ENCODE measurements around the gene TSPO. TPM values are rescaled to one million over a fixed set of nuclear protein-coding genes. Genes with fewer than 3 reads are reported as not detected.

Gene TSPO
- total RNA-seq, 2 experiments from 2014 or later, result 43.8 to 45.6 TPM

DNA sequence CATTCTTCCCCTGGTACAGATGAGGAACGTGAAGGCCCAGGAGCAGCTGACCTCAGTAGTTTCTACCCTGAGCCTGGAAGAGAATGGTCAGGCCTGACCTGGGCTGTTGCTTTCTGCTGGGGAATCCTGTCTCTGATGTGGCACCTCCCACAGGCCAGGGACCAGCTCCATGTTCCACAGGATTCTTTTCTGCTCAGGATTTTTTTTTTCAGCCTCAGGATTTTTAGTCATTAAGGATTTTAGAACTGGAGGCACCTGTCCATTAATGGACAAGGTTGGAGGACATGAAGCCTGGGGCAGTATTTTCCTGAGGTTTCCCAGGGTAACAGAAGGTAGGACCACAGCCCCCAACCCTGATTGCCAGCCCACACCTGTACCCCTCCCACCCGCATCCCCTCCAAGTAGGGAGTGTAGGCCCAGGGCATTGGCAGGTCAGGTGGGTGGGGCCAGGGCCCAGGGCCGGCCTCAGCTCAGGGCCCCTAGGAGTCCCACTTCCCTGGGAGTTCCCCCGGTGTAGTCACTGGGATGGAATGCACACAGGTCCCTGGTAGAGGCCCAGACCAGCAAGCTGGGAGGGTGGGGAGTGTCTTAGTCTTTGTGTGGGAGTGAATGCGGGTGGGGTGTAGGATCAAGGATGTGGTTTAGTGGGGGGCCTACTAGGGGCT, 24.7 kb upstream of the TSPO start:
- POLR2A ChIA-PET, result no interaction called here
- intact Hi-C loops (cut with DNase I, micrococcal nuclease), result no loop called here

DNA sequence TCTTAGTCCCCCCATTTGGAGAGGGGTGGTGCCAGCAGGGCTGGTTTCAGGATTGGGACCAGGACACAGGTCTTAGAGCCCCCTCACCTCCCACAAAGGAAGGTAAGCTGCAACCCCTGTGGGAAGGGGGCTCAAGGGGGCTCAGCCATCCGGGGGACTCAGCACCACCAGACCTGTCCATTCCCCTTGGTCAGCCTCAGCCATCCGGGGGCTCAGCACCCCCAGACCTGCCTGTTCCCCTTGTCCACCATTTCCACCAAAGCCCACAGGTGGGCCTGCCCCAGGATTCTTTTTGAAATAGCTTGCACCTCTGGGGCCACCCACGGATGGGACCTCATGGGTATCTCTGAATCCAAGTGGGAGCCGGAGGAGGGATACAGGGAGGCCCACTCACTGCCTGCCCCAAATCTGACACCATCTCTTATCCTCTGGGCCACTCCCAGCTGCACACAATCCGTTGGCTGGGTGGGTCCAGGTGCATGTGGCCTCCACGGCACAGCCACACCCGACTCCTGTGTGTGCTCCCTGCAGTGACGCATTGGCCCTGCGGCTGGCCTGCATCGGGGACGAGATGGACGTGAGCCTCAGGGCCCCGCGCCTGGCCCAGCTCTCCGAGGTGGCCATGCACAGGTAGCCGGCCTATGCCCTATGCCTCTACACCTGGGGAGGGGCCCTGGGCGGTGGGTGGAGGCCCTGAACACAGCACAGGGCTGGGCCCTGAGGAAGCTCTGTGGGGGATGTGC, 24.0 kb upstream of the TSPO start:
- no peak for ATAC-seq (ENCODE audit: poor library complexity)
- Mint-ChIP-seq H3K27me3 (no peaks in the 10 kb centered on the region), H3K27ac (no peak overlapping the region), H3K9me3 (no peaks in the 10 kb centered on the region), H3K4me1 (ENCODE audit: low read depth) (peaks cover 4% of the 10 kb centered on the region), H3K4me3 (no peak overlapping the region), H3K36me3 (ENCODE audit: low read depth) (peaks cover 6% of the 10 kb centered on the region)
- ChIA-PET POLR2A (no interaction called here), CTCF (no interaction called here)
- DNase-seq, result no peak
- peaks cover 7% of the 10 kb centered on the region for H3K36me3 ChIP-seq (ENCODE audit: insufficient read depth, low read length)
- H3K4me1 ChIP-seq (ENCODE audit: insufficient read depth, low read length), result peaks cover 2% of the 10 kb centered on the region
- TF ChIP-seq, protein P1, sequence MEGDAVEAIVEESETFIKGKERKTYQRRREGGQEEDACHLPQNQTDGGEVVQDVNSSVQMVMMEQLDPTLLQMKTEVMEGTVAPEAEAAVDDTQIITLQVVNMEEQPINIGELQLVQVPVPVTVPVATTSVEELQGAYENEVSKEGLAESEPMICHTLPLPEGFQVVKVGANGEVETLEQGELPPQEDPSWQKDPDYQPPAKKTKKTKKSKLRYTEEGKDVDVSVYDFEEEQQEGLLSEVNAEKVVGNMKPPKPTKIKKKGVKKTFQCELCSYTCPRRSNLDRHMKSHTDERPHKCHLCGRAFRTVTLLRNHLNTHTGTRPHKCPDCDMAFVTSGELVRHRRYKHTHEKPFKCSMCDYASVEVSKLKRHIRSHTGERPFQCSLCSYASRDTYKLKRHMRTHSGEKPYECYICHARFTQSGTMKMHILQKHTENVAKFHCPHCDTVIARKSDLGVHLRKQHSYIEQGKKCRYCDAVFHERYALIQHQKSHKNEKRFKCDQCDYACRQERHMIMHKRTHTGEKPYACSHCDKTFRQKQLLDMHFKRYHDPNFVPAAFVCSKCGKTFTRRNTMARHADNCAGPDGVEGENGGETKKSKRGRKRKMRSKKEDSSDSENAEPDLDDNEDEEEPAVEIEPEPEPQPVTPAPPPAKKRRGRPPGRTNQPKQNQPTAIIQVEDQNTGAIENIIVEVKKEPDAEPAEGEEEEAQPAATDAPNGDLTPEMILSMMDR (IDR thresholded peaks at IDR 0.05), result no peak
- H3K4me3 ChIP-seq (ENCODE audit: low read length), result no peak overlapping the region
- H3K27ac ChIP-seq (ENCODE audit: low read depth in 1 of 2, low read length in 2 of 2), result no peak overlapping the region
- intact Hi-C loops (cut with DNase I, micrococcal nuclease), result no loop called here
- no peaks in the 10 kb centered on the region for H3K9me3 ChIP-seq (ENCODE audit: control insufficient read depth in 1 of 2, insufficient read depth in 1 of 2, low read length in 2 of 2)
- no peaks in the 10 kb centered on the region for H3K27me3 ChIP-seq (ENCODE audit: control insufficient read depth in 1 of 2, insufficient read depth in 2 of 2, low read length in 2 of 2)

More for the DNA sequence above, 24.7 kb upstream of the TSPO start:
- Mint-ChIP-seq H3K9me3 (no peaks in the 10 kb centered on the region), H3K27ac (no peak overlapping the region), H3K4me3 (no peak overlapping the region), H3K4me1 (ENCODE audit: low read depth) (peaks cover 4% of the 10 kb centered on the region), H3K27me3 (no peaks in the 10 kb centered on the region), H3K36me3 (ENCODE audit: low read depth) (no peaks in the 10 kb centered on the region)
- Histone ChIP-seq H3K4me1 (ENCODE audit: insufficient read depth, low read length) (peaks cover 2% of the 10 kb centered on the region), H3K9me3 (ENCODE audit: control insufficient read depth in 1 of 2, insufficient read depth in 1 of 2, low read length in 2 of 2) (no peaks in the 10 kb centered on the region), H3K27ac (ENCODE audit: low read depth in 1 of 2, low read length in 2 of 2) (no peak overlapping the region), H3K4me3 (ENCODE audit: low read length) (no peak overlapping the region), H3K36me3 (ENCODE audit: insufficient read depth, low read length) (peaks cover 3% of the 10 kb centered on the region), H3K27me3 (ENCODE audit: control insufficient read depth in 1 of 2, insufficient read depth in 2 of 2, low read length in 2 of 2) (no peaks in the 10 kb centered on the region)
- ATAC-seq (ENCODE audit: poor library complexity) (no peak), DNase-seq (no peak)
- TF ChIP-seq, protein P1 (IDR thresholded peaks at IDR 0.05), result no peak
- CTCF ChIA-PET, result no interaction called here

DNA sequence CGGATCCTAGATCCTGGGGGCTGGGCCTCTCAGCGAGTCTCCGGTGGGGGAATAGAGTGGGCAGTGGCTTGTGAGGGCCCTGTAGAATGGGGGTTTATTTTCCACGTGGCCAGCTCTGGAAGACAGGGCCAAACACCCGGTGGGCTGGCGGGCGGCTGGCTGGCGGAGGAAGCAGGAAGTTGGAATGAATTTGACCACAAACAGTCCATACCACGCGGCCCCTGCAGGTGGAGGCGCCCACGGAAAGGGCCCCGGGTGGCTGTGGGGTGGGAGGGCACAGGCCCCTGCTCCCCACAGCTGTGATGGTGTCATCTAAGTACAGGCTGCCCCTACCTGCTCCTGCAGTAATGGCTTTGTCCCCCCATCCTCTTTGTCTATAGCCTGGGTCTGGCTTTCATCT, 23.2 kb upstream of the TSPO start:
- POLR2A ChIA-PET, result no interaction called here
- Histone ChIP-seq H3K36me3 (ENCODE audit: insufficient read depth, low read length) (peaks cover 15% of the 10 kb centered on the region), H3K4me1 (ENCODE audit: insufficient read depth, low read length) (peaks cover 2% of the 10 kb centered on the region), H3K27ac (ENCODE audit: low read depth in 1 of 2, low read length in 2 of 2) (no peak overlapping the region), H3K27me3 (ENCODE audit: control insufficient read depth in 1 of 2, insufficient read depth in 2 of 2, low read length in 2 of 2) (no peaks in the 10 kb centered on the region), H3K9me3 (ENCODE audit: control insufficient read depth in 1 of 2, insufficient read depth in 1 of 2, low read length in 2 of 2) (no peaks in the 10 kb centered on the region), H3K4me3 (ENCODE audit: low read length) (no peak overlapping the region)
- Mint-ChIP-seq H3K36me3 (ENCODE audit: low read depth) (peaks cover 7% of the 10 kb centered on the region), H3K9me3 (no peaks in the 10 kb centered on the region), H3K4me1 (ENCODE audit: low read depth) (peaks cover 4% of the 10 kb centered on the region), H3K27ac (no peak overlapping the region), H3K4me3 (no peak overlapping the region), H3K27me3 (no peaks in the 10 kb centered on the region)
- ATAC-seq (ENCODE audit: poor library complexity) (no peak), DNase-seq (no peak)
- CTCF ChIA-PET, result no interaction called here
- intact Hi-C loops (cut with DNase I, micrococcal nuclease), result no loop called here
- TF ChIP-seq, protein P1 (IDR thresholded peaks at IDR 0.05), result no peak

Data from CD4-positive, alpha-beta T cell (primary cell).